Glutamatergic neuron (in vitro differentiated cells): ENCODE data around the gene ZKSCAN1. TPM values are rescaled to one million over a fixed set of nuclear protein-coding genes. Genes with fewer than 3 reads are reported as not detected.
A peak's percentile ranks its signal among the peaks of the same experiment; 100 is the strongest.

Source experiments
- DNase-seq: peaks from one replicate; pipeline ENCODE4 v3.0.0; 2022
- H3K27ac Mint-ChIP-seq: one replicate; pipeline ENCODE4 v1.8.0; 2020; ENCODE audit warnings: mild to moderate bottlenecking, mixed read lengths, inconsistent platforms; ENCODE audit not compliant: unreplicated experiment
- H3K27me3 Mint-ChIP-seq: one replicate; pipeline ENCODE4 v1.8.0; 2020; ENCODE audit warnings: mild to moderate bottlenecking, moderate library complexity, mixed read lengths, inconsistent platforms; ENCODE audit not compliant: unreplicated experiment
- H3K36me3 Mint-ChIP-seq: one replicate; pipeline ENCODE4 v1.8.0; 2020; ENCODE audit warnings: mild to moderate bottlenecking, mixed read lengths, inconsistent platforms; ENCODE audit not compliant: unreplicated experiment
- H3K4me1 Mint-ChIP-seq: one replicate; pipeline ENCODE4 v1.8.0; 2020; ENCODE audit warnings: mild to moderate bottlenecking, low read depth, mixed read lengths, inconsistent platforms; ENCODE audit not compliant: unreplicated experiment
- H3K4me3 Mint-ChIP-seq: one replicate; pipeline ENCODE4 v1.8.0; 2020; ENCODE audit warnings: mild to moderate bottlenecking, mixed read lengths, inconsistent platforms; ENCODE audit not compliant: unreplicated experiment
- H3K9me3 Mint-ChIP-seq: one replicate; pipeline ENCODE4 v1.8.0; 2020; ENCODE audit warnings: mild to moderate bottlenecking, moderate library complexity, mixed read lengths, inconsistent platforms; ENCODE audit not compliant: unreplicated experiment
- total RNA-seq: library from RNA; stranded (reverse); fragmentation: NEBNext Ultra II Directional; extraction: Animal tissue kit (Norgen Biotek cat#: 25700); gene quantifications from one replicate; pipeline ENCODE4 v1.2.1, GENCODE V29; 2021; ENCODE audit not compliant: unreplicated experiment
- TF ChIP-seq, protein P1 (sequence below): fragments of 200-600 bp; sonication (generic); IDR thresholded peaks from one replicate; pipeline ENCODE4 v1.5.0; 2021; ENCODE audit not compliant: partially characterized antibody, unreplicated experiment

Gene ZKSCAN1
- total RNA-seq, 1 donor from 2014 or later: 127 TPM

- Mint-ChIP-seq H3K27ac (peak overlapping the region; percentile 64), H3K9me3 (peaks cover 5% of the 10 kb centered on the region), H3K36me3 (peaks cover 4% of the 10 kb centered on the region), H3K27me3 (no peaks in the 10 kb centered on the region), H3K4me1 (peaks cover 11% of the 10 kb centered on the region), H3K4me3 (peak overlapping the region; percentile 46)
- TF ChIP-seq, protein P1, sequence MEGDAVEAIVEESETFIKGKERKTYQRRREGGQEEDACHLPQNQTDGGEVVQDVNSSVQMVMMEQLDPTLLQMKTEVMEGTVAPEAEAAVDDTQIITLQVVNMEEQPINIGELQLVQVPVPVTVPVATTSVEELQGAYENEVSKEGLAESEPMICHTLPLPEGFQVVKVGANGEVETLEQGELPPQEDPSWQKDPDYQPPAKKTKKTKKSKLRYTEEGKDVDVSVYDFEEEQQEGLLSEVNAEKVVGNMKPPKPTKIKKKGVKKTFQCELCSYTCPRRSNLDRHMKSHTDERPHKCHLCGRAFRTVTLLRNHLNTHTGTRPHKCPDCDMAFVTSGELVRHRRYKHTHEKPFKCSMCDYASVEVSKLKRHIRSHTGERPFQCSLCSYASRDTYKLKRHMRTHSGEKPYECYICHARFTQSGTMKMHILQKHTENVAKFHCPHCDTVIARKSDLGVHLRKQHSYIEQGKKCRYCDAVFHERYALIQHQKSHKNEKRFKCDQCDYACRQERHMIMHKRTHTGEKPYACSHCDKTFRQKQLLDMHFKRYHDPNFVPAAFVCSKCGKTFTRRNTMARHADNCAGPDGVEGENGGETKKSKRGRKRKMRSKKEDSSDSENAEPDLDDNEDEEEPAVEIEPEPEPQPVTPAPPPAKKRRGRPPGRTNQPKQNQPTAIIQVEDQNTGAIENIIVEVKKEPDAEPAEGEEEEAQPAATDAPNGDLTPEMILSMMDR: no peak
- peak; percentile 24 for DNase-seq
These were observed 37.8 kb downstream of the ZKSCAN1 start for GRCh38 chr7:100053215-100053614.

DNA sequence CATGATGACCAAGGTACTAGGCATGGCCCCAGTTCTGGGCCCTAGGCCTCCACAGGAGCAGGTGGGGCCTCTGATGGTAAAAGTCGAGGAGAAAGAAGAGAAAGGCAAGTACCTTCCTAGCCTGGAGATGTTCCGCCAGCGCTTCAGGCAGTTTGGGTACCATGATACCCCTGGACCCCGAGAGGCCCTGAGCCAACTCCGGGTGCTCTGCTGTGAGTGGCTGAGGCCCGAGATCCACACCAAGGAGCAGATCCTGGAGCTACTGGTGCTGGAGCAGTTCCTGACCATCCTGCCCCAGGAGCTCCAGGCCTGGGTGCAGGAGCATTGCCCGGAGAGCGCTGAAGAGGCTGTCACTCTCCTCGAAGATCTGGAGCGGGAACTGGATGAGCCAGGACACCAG is 41.6 kb downstream of the ZKSCAN1 start:
- Mint-ChIP-seq H3K9me3 (peaks cover 4% of the 10 kb centered on the region), H3K4me3 (no peak overlapping the region), H3K27me3 (peaks cover 5% of the 10 kb centered on the region), H3K4me1 (peaks cover 11% of the 10 kb centered on the region), H3K36me3 (peaks cover 8% of the 10 kb centered on the region), H3K27ac (no peak overlapping the region)
- TF ChIP-seq, protein P1: no peak
- no peak for DNase-seq

GRCh38 chr7:100059251-100059739 is 43.9 kb downstream of the ZKSCAN1 start:
- TF ChIP-seq, protein P1: no peak
- peaks cover 7% of the 10 kb centered on the region for H3K27me3 Mint-ChIP-seq
- peaks cover 9% of the 10 kb centered on the region for H3K36me3 Mint-ChIP-seq
- no peak overlapping the region for H3K27ac Mint-ChIP-seq
- peaks cover 5% of the 10 kb centered on the region for H3K4me1 Mint-ChIP-seq
- no peak for DNase-seq
- no peak overlapping the region for H3K4me3 Mint-ChIP-seq
- H3K9me3 Mint-ChIP-seq: peaks cover 3% of the 10 kb centered on the region

DNA sequence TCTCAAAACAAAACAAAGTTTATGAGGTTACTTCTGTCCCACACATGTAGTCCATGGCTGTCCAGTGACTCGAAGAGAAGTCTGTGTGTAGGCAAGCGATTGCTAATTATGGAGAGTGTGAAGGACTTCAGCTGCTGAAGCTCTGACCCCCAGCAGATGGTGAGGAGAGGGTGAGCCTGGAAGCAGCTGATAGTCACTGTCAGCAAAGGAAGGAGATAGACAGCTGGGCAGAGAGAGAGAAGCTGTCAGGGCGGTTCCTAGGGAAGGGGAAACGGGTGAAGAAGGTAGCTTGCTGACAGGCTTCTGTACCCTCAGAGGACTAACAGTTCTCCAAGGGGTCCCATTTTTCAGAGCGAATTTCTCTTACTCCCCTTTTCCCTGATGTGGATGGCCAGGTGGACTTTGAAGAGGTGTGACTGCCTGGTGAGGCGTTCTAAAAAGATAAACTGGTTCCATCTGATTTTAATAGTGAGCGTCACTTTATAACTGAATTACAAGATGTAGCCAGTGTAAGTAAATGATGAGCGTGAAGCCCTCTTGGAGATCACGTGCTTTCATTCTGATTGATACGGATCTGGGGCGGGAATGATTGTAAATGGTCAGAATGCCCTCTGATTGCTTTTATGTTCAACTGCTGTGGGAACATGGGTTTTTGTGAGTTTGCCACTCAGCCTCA is 46.3 kb downstream of the ZKSCAN1 start:
- TF ChIP-seq, protein P1: no peak
- peak; percentile 32 for DNase-seq
- H3K27me3 Mint-ChIP-seq: peaks cover 7% of the 10 kb centered on the region
- H3K9me3 Mint-ChIP-seq: peaks cover 3% of the 10 kb centered on the region
- H3K27ac Mint-ChIP-seq: peak overlapping the region; percentile 65
- H3K4me3 Mint-ChIP-seq: peak overlapping the region; percentile 37
- peaks cover 13% of the 10 kb centered on the region for H3K36me3 Mint-ChIP-seq
- peaks cover 5% of the 10 kb centered on the region for H3K4me1 Mint-ChIP-seq

DNA sequence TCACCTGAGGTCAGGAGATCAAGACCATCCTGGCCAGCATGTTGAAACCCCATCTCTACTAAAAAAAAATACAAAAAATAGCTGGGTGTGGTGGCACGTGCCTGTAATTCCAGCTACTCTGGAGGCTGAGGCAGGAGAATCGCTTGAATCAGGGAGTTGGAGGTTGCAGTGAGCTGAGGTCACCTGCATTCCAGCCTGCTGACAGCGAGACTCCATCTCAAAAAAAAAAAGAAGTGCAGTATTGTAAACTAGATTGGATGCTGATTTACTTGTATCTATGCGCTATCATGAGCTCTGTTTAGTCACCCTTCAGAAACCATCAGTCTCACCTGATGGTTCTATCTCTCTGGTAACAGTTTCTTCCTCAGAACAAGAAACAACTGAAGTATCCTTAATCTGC is 48.0 kb downstream of the ZKSCAN1 start:
- DNase-seq: no peak
- TF ChIP-seq, protein P1: no peak
- peaks cover 5% of the 10 kb centered on the region for H3K4me1 Mint-ChIP-seq
- H3K27me3 Mint-ChIP-seq: peaks cover 7% of the 10 kb centered on the region
- no peak overlapping the region for H3K27ac Mint-ChIP-seq
- peaks cover 5% of the 10 kb centered on the region for H3K9me3 Mint-ChIP-seq
- H3K4me3 Mint-ChIP-seq: no peak overlapping the region
- peaks cover 16% of the 10 kb centered on the region for H3K36me3 Mint-ChIP-seq
